GM20431 (cell line): Measurements from ENCODE around the gene CYP8B1.

ENCODE experiments used
- in situ Hi-C: fragments of 300-500 bp; cut with MseI, MboI; formaldehyde crosslinking; loops from one replicate; pipeline ENCODE4 v1.15.0; 2020; ENCODE audit warnings: low sequenced_read_pairs; ENCODE audit not compliant: unreplicated experiment

The CYP8B1 gene, protein sequence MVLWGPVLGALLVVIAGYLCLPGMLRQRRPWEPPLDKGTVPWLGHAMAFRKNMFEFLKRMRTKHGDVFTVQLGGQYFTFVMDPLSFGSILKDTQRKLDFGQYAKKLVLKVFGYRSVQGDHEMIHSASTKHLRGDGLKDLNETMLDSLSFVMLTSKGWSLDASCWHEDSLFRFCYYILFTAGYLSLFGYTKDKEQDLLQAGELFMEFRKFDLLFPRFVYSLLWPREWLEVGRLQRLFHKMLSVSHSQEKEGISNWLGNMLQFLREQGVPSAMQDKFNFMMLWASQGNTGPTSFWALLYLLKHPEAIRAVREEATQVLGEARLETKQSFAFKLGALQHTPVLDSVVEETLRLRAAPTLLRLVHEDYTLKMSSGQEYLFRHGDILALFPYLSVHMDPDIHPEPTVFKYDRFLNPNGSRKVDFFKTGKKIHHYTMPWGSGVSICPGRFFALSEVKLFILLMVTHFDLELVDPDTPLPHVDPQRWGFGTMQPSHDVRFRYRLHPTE

DNA sequence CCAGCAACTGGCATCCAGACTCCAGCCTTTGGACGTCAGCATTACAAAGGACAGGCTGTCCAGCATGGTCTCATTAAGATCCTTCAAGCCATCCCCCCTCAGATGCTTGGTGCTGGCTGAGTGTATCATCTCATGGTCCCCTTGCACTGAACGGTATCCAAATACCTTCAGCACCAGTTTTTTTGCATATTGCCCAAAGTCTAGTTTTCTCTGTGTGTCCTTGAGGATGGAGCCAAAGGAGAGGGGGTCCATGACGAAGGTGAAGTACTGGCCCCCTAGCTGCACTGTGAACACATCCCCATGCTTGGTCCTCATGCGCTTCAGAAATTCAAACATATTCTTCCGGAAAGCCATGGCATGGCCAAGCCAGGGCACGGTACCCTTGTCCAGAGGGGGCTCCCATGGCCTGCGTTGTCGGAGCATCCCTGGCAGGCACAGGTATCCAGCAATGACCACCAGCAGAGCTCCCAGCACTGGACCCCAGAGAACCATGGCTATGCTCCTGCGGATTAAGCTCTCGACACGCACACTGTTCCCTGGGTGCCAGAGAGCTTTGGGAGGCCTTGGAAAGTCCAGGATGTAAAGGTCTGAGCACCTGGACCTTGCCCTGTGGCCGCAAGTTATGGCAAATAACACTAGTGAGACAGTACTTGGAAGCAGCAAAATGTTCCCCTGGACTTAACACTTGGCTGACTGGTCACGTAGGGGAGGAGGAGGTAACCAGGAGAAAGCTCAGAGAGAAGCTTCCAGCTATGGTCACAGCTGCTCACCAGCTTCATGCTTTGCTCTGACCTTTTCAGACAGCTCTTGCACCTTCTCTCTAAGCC lies at the start of gene CYP8B1:
TSS of gene CYP8B1 (minus strand) at position 555 of the 827 bp plus-strand sequence. CDS start at position 492, 63 bp downstream.
- in situ Hi-C loops, result no loop called here

- in situ Hi-C loops, result no loop called here
Observed at GRCh38 chr3:42923606-42924005, 47.9 kb upstream of the CYP8B1 start.

- in situ Hi-C loops, result no loop called here
Observed at GRCh38 chr3:42914771-42915515, 39.3 kb upstream of the CYP8B1 start.

GRCh38 chr3:42911551-42911950 lies 35.9 kb upstream of the CYP8B1 start:
- in situ Hi-C loops, result no loop called here

DNA sequence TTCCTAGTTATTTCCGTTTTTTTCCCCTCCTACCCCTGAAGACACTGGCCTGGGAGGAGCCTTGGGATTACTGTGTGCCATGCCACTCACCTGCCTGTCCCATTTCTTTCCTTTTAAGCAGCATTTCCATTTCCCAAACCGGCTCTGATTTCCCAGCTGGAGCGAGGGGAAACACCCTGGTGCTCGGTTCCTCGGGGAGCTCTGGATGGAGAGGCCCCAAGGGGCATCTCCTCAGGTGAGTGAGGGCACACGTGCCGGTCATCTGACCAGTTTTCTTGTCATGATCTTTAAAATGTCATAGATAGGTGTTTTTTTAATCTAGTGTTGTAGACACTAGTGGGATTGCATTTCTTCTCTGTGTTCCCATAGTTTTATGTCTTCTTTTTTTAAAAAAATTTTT lies 33.0 kb upstream of the CYP8B1 start:
- in situ Hi-C loops, result no loop called here

DNA sequence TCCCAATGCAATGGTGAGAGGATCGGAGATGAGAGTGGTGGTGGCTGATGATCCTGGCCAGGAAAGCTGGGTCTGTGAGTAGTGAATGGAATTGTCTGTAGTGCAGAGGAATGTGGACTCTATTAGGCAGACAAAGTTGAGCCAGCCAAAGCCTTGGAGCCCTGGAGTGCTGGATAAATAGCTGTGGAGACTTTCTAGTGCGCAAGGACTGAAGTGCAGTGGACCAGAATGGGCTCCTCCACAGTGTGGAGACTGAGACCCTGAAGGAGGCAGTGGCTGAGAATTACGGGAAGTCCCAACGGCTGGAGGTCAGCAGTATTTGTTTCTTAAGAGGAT lies 31.1 kb upstream of the CYP8B1 start:
- in situ Hi-C loops, result no loop called here

DNA sequence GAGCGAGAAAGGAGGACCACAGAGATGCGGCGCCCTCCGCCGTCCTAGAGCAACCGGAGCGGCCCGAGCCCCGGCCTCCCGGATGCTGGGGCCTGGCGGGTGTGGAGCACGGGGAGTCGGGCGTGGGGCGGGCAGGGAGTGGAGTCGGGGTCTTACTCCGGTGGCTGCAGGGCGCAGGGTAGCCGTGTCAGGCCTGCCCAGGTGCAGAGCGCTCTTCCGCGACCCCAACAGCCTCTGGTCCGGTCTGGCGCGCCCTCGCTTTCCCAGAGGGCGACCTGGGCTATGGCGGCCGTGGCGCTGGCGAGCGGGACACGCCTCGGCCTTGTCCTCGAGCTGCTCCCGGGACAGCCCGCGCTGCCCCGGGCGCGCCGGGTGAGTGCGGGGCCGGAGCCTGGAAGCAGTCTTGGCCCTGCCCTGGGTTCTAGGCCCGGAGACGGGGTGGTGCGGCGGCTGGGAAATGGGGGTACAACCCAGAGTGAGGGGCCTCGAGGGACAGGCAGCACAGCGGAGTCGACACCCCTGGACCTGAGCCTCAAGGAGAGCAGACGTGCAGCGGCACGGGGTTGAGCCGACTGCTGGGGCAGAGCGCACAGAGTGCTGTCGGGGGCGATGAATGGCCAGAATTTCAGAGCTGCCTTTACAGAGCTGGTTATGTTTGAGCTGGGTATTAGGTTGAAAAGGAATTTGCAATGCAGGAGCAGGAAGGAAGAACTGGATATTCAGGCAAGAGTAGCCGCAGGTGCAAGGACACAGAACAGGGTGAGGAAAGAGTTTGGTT lies 30.6 kb upstream of the CYP8B1 start, which contains the start of gene ZNF662:
TSS of gene ZNF662 (plus strand) at position 73 of the 778 bp plus-strand sequence. CDS start 1,973 bp downstream, outside the sequence.
- in situ Hi-C loops, result no loop called here

- in situ Hi-C loops, result no loop called here
Observed at GRCh38 chr3:42905740-42906069, 30.0 kb upstream of the CYP8B1 start.

DNA sequence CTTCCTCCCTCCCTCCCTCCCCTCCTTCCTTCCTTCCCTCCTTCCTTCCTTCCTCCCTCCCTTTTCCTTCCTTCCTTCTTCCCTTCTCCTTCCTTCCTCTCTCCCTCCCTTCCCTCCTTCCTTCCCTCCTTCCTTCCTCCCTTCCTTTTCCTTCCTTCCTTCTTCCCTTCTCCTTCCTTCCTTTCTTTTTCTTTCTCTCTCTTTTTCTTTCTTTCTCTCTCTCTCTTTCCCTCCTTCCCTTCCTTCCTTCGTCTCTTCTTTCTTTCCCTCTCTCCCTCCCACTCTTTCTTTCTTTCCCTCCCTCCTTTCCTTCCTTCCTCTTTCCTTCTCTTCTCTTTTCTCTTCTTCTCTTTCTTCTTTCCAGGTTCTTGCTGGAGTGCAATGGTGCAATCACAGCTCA lies 28.4 kb upstream of the CYP8B1 start:
- in situ Hi-C loops, result no loop called here

- in situ Hi-C loops, result no loop called here
Observed at GRCh38 chr3:42902257-42902656, 26.6 kb upstream of the CYP8B1 start.

- in situ Hi-C loops, result no loop called here
Observed at GRCh38 chr3:42901073-42901415, 25.4 kb upstream of the CYP8B1 start.

DNA sequence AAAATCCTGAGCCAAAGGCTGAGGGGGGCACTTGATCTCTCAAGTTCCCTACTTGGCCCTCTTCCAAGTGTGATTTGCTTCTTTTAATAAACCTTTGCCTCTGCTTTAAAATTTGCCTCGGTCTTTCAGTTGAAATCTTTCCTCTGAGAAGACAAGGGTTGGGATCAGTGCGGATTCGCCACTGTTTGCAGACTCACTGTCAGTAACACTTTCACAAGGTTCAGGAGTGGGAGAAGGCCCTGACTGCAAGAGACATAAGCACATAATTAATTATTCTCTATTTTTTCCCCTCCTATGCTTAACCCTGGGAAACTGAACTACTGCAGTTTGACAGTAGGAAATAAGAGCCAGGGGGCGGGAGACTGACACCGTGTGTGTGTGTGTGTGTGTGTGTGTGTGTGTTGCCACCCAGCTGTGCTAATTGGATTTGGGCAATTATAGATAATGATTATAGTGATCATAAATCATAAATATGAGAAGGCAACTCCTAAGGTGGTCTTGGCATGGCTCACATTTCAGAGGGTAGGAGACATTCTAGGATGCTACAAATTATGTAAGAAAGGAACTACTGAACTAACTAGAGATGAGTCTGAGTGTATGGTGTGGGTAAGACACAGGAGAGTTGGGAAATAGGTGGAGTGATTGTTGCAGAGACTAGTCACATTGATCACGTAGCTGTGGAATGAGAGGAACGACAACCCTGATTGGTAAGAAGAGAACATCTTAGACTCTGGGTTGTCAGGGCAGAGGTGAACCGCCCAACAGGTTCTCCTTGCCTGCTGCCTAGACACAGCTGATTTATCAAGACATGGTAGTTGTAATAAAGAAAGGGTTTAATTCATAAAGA lies 24.8 kb upstream of the CYP8B1 start:
- in situ Hi-C loops, result no loop called here

- in situ Hi-C loops, result no loop called here
Observed at GRCh38 chr3:42898896-42899675, 23.4 kb upstream of the CYP8B1 start.

DNA sequence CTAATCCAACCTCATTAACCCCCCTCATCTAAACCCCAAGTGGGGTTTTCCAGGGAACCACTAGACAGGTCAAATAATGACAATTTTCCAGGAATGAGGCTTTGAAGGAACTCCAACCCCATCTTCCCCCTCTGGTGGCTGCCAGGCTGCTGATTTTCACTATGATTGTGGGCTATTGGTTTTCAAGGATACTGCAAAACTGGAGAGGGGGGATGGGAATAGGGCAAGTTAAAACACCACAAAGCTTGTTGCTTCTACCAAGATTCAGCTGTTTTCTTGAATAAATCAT lies 19.8 kb upstream of the CYP8B1 start:
- in situ Hi-C loops, result no loop called here

DNA sequence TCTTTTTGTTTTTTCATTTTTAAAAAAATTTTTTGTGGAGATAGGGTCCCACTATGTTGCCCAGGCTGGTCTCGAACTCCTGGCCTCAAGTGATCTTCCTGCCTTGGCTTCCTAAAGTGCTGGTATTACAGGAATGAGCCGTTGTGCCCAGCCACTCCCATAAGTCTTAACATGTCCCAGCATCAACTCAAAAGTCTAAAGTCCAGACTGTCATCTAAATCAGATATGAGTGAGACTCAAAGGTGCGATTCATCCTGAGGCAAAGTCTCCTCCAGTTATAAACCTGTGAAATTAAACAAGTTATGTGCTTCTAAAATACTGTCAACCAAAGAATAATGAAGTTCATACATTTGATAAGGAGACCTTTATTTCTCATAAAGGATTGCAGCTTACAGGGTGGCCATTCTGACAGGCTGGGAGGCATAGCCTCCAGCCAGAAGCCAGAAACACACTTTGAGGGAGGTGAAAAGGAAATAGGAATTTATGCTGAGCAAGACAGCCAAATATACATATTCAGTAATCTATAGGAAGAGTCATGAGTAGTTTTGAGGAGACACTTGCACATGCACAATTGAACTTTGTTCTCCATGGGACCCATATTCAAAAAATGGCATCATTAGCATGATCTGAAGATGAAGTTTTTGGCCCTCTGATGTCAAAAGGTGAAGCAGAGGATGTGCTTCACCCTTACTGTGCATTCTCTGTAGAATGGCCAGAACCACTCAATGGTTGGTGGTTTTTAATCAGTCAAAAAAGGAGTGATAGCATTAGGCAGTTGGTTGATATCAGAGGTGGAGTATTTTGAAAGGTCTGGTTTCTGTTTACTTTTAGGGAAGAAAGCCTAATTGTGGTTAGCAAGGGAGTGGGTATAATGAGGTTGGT lies 19.3 kb upstream of the CYP8B1 start:
- in situ Hi-C loops, result no loop called here

GRCh38 chr3:42892807-42893206 lies 17.1 kb upstream of the CYP8B1 start:
- in situ Hi-C loops, result no loop called here

- in situ Hi-C loops, result no loop called here
Observed at GRCh38 chr3:42892169-42892568, 16.5 kb upstream of the CYP8B1 start.

- in situ Hi-C loops, result no loop called here
Observed at GRCh38 chr3:42891042-42891441, 15.4 kb upstream of the CYP8B1 start.
